Smooth muscle cell (in vitro differentiated cells): ENCODE measurements around the gene DYNLRB1. TPM values are rescaled to one million over a fixed set of nuclear protein-coding genes. Genes with fewer than 3 reads are reported as not detected.

ENCODE experiments used
- DNase-seq: peaks from one replicate; lab custom pipeline; 2025; ENCODE audit not compliant: unreplicated experiment; lab: John Stamatoyannopoulos, UW
- H2AFZ ChIP-seq: fragments of 200-600 bp; sonication (generic); 2 replicates; pipeline ENCODE4 v1.6.0; 2016; ENCODE audit warnings: antibody characterized with exemption, low read depth, mild to moderate bottlenecking
- H3F3A ChIP-seq: fragments of 200-600 bp; sonication (generic); 2 replicates; pipeline ENCODE4 v1.6.0; 2017; ENCODE audit warnings: antibody characterized with exemption, low read depth
- H3K27ac ChIP-seq: fragments of 200-600 bp; sonication (generic); 2 replicates; pipeline ENCODE4 v1.5.1; 2016; ENCODE audit warnings: low read depth, mild to moderate bottlenecking
- H3K27me3 ChIP-seq: fragments of 200-600 bp; sonication (generic); 2 replicates; pipeline ENCODE4 v1.6.1; 2016; ENCODE audit warnings: low read depth, mild to moderate bottlenecking
- H3K36me3 ChIP-seq: fragments of 200-600 bp; sonication (generic); 2 replicates; pipeline ENCODE4 v1.5.1; 2016; ENCODE audit warnings: low read depth
- H3K4me1 ChIP-seq: fragments of 200-600 bp; sonication (generic); 2 replicates; pipeline ENCODE4 v1.5.1; 2016; ENCODE audit warnings: low read depth
- H3K4me2 ChIP-seq: fragments of 200-600 bp; sonication (generic); 2 replicates; pipeline ENCODE4 v1.6.0; 2016; ENCODE audit warnings: mild to moderate bottlenecking
- H3K4me3 ChIP-seq: fragments of 200-600 bp; sonication (generic); 2 replicates; pipeline ENCODE4 v1.5.1; 2016; ENCODE audit warnings: mild to moderate bottlenecking
- H3K79me2 ChIP-seq: fragments of 200-600 bp; sonication (generic); 2 replicates; pipeline ENCODE4 v1.6.0; 2016; ENCODE audit warnings: low read depth, mild to moderate bottlenecking
- H3K9ac ChIP-seq: fragments of 200-600 bp; sonication (generic); 2 replicates; pipeline ENCODE4 v1.6.0; 2016; ENCODE audit warnings: low read depth
- H3K9me3 ChIP-seq: fragments of 200-600 bp; sonication (generic); replicated peaks from 2 replicates; pipeline ENCODE4 v1.5.1; 2016; ENCODE audit warnings: low read depth
- H4K20me1 ChIP-seq: fragments of 200-600 bp; sonication (generic); 2 replicates; pipeline ENCODE4 v1.6.0; 2016; ENCODE audit warnings: low read depth
- CTCF ChIP-seq: fragments of 200-600 bp; sonication (generic); IDR thresholded peaks from 2 replicates; pipeline ENCODE4 v1.5.1; 2017; ENCODE audit warnings: borderline replicate concordance, mild to moderate bottlenecking, antibody characterized with exemption; ENCODE audit not compliant: insufficient read depth, poor library complexity, severe bottlenecking
- WGBS: methylation state at CpG from one replicate; pipeline ENCODE4 v1.1.7; 2016; ENCODE audit warnings: low lambda C conversion rate; 5-methylcytosine and 5-hydroxymethylcytosine counted together
- polyA plus RNA-seq: library from polyadenylated mRNA; unstranded; fragments of >200 nt; fragmentation: Nextera tagmentation; extraction: Ambion mirVana; gene quantifications from 2 replicates; pipeline ENCODE4 v1.2.1, GENCODE V29; 2016
- total RNA-seq: library from RNA; depleted of rRNA; stranded (reverse); fragments of >200 nt; gene quantifications from 2 replicates; pipeline ENCODE4 v1.2.3, GENCODE V29; 2014

DYNLRB1 gene
- total and polyA plus RNA-seq, 2 experiments from 2014 or later, result 202 to 224 TPM

- WGBS, result 95% methylated on average over 15 of the region's 15 CpGs
- Histone ChIP-seq H3K79me2 (no peaks in the 10 kb centered on the region), H3K9ac (no peak overlapping the region), H4K20me1 (peaks cover 38% of the 10 kb centered on the region), H3F3A (no peaks in the 10 kb centered on the region), H2AFZ (no peak overlapping the region), H3K4me1 (no peaks in the 10 kb centered on the region), H3K36me3 (peaks cover 8% of the 10 kb centered on the region), H3K4me3 (no peak overlapping the region), H3K4me2 (no peak overlapping the region), H3K27ac (no peak overlapping the region), H3K27me3 (no peaks in the 10 kb centered on the region), H3K9me3 (no peaks in the 10 kb centered on the region)
- no peak for DNase-seq
- TF ChIP-seq CTCF, result no peak
Observed at GRCh38 chr20:34540596-34541263, 24.5 kb downstream of the DYNLRB1 start.

- Histone ChIP-seq H4K20me1 (peaks cover 31% of the 10 kb centered on the region), H3K36me3 (peaks cover 8% of the 10 kb centered on the region), H3K27me3 (no peaks in the 10 kb centered on the region), H3K4me2 (no peak overlapping the region), H3K4me3 (no peak overlapping the region), H3F3A (no peaks in the 10 kb centered on the region), H2AFZ (no peak overlapping the region), H3K9ac (no peak overlapping the region), H3K9me3 (no peaks in the 10 kb centered on the region), H3K4me1 (no peaks in the 10 kb centered on the region), H3K27ac (no peak overlapping the region), H3K79me2 (no peaks in the 10 kb centered on the region)
- WGBS, result 89% methylated on average over 13 of the region's 13 CpGs
- no peak for DNase-seq
- TF ChIP-seq CTCF, result no peak
Observed at GRCh38 chr20:34541264-34541901, 25.2 kb downstream of the DYNLRB1 start.

- no peak overlapping the region for H3K27ac ChIP-seq
- no peaks in the 10 kb centered on the region for H3K9me3 ChIP-seq
- no peak overlapping the region for H2AFZ ChIP-seq
- TF ChIP-seq CTCF, result no peak
- no peak overlapping the region for H3K4me2 ChIP-seq
- H4K20me1 ChIP-seq, result peaks cover 26% of the 10 kb centered on the region
- WGBS, result 93% methylated on average over 16 of the region's 16 CpGs
- no peak overlapping the region for H3K9ac ChIP-seq
- no peaks in the 10 kb centered on the region for H3K27me3 ChIP-seq
- H3K36me3 ChIP-seq, result peaks cover 8% of the 10 kb centered on the region
- DNase-seq, result no peak
- no peak overlapping the region for H3K4me3 ChIP-seq
- H3K4me1 ChIP-seq, result no peaks in the 10 kb centered on the region
- H3F3A ChIP-seq, result no peaks in the 10 kb centered on the region
- no peaks in the 10 kb centered on the region for H3K79me2 ChIP-seq
Observed at GRCh38 chr20:34541917-34542316, 25.7 kb downstream of the DYNLRB1 start.
